ENCODE data around the gene PREPL. TPM values are rescaled to one million over a fixed set of nuclear protein-coding genes. Genes with fewer than 3 reads are reported as not detected.

The PREPL gene
- polyA plus RNA-seq, 1 donor (not counting 4 experiments of a cell fraction or from before 2014, with no cell fraction given), result 36.4 TPM

DNA sequence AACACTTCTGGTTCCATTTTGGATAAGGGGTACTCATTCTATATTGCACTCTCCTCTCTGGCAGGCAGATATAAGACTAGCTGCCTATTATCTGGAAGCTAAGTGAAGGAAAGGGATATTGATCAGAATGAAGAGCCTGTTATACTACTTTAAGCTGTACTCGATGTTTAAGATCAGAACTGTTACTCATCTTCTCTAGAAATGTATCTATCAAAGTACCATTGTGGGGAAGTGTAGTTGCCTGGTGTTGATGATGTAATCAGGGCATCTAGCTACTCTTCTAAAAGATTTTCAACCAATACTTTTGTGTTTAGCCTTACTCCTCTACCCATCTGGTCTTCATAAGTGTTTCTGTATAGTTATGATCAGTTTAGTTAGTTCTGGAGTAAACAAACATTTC is 6.3 kb upstream of the PREPL start:
- H2AFZ ChIP-seq (ENCODE audit: control insufficient read depth, low read length), result no peak overlapping the region
- dilution Hi-C loops (cut with MboI; ENCODE audit: extremely low pct_ligation_motif_present, low sequenced_read_pairs), result no loop called here
- DNase-seq (ENCODE audit: low read depth, low spot score) (no peak), FAIRE-seq (no peak)
- H3K4me1 ChIP-seq (ENCODE audit: control insufficient read depth, extremely low read depth, insufficient read depth, low read length), result peaks cover 8% of the 10 kb centered on the region
- TF ChIP-seq EZH2 (IDR thresholded peaks at IDR 0.05; ENCODE audit: low read length), result no peak
- TF ChIP-seq, protein P1, sequence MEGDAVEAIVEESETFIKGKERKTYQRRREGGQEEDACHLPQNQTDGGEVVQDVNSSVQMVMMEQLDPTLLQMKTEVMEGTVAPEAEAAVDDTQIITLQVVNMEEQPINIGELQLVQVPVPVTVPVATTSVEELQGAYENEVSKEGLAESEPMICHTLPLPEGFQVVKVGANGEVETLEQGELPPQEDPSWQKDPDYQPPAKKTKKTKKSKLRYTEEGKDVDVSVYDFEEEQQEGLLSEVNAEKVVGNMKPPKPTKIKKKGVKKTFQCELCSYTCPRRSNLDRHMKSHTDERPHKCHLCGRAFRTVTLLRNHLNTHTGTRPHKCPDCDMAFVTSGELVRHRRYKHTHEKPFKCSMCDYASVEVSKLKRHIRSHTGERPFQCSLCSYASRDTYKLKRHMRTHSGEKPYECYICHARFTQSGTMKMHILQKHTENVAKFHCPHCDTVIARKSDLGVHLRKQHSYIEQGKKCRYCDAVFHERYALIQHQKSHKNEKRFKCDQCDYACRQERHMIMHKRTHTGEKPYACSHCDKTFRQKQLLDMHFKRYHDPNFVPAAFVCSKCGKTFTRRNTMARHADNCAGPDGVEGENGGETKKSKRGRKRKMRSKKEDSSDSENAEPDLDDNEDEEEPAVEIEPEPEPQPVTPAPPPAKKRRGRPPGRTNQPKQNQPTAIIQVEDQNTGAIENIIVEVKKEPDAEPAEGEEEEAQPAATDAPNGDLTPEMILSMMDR (optimal IDR thresholded peaks at IDR 0.05 in 1 of 3, IDR thresholded peaks at IDR 0.05 in 1 of 3, conservative IDR thresholded peaks at IDR 0.05 in 1 of 3; ENCODE audit: extremely low read depth in 1 of 3, insufficient read depth in 2 of 3, low read length in 3 of 3), result no peak
- H3K9ac ChIP-seq (ENCODE audit: control insufficient read depth, extremely low read depth, insufficient read depth, low read length), result no peak overlapping the region
- no peaks in the 10 kb centered on the region for H3K9me3 ChIP-seq (ENCODE audit: control insufficient read depth, low read depth, low read length)
- no peaks in the 10 kb centered on the region for H3K36me3 ChIP-seq (ENCODE audit: control insufficient read depth in 2 of 2, extremely low read depth in 1 of 2, insufficient read depth in 2 of 2, low read length in 2 of 2)
- no peaks in the 10 kb centered on the region for H3K27me3 ChIP-seq (ENCODE audit: control insufficient read depth, extremely low read depth, insufficient read depth, low read length)
- H3K4me3 ChIP-seq (ENCODE audit: control insufficient read depth in 2 of 3, extremely low read depth in 1 of 3, insufficient read depth in 2 of 3, low read depth in 1 of 3, low read length in 3 of 3), result no peak overlapping the region
- peaks cover 43% of the 10 kb centered on the region for H3K79me2 ChIP-seq (ENCODE audit: control insufficient read depth, insufficient read depth, low read length)
- H4K20me1 ChIP-seq (ENCODE audit: control insufficient read depth, extremely low read depth, insufficient read depth, low read length), result no peaks in the 10 kb centered on the region
- no peaks in the 10 kb centered on the region for H3K9me1 ChIP-seq (ENCODE audit: control insufficient read depth, extremely low read depth, insufficient read depth, low read length)
- no peak overlapping the region for H3K27ac ChIP-seq (ENCODE audit: control insufficient read depth, insufficient read depth, low read length)
- no peak overlapping the region for H3K4me2 ChIP-seq (ENCODE audit: control insufficient read depth, extremely low read depth, insufficient read depth, low read depth, low read length)

DNA sequence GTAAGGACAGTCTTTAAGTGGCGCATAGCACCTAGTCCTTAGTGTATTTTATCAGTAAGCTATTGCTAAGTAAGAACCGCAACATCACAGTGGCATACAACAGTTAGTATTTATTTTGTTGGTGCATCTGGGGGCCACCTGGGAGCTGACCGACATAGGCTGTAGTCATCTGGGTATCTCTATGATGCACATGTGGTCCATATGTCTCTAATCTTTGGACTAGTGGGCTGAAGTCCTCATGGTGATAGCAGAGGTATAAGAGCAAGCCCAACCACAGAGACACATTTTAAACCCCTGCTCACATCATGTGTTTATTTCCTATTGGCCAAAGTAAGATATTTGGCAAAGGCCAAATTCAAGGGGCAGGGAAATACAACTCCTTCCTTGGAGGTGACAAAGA is 3.3 kb upstream of the PREPL start:
- H3K9ac ChIP-seq (ENCODE audit: control insufficient read depth, extremely low read depth, insufficient read depth, low read length), result no peak overlapping the region
- peaks cover 65% of the 10 kb centered on the region for H3K79me2 ChIP-seq (ENCODE audit: control insufficient read depth, insufficient read depth, low read length)
- no peaks in the 10 kb centered on the region for H3K9me3 ChIP-seq (ENCODE audit: control insufficient read depth, low read depth, low read length)
- no peak overlapping the region for H3K27ac ChIP-seq (ENCODE audit: control insufficient read depth, insufficient read depth, low read length)
- no peak overlapping the region for H3K4me2 ChIP-seq (ENCODE audit: control insufficient read depth, extremely low read depth, insufficient read depth, low read depth, low read length)
- H3K36me3 ChIP-seq (ENCODE audit: control insufficient read depth in 2 of 2, extremely low read depth in 1 of 2, insufficient read depth in 2 of 2, low read length in 2 of 2), result no peaks in the 10 kb centered on the region
- no peaks in the 10 kb centered on the region for H4K20me1 ChIP-seq (ENCODE audit: control insufficient read depth, extremely low read depth, insufficient read depth, low read length)
- TF ChIP-seq, protein P1 (optimal IDR thresholded peaks at IDR 0.05 in 1 of 3, IDR thresholded peaks at IDR 0.05 in 1 of 3, conservative IDR thresholded peaks at IDR 0.05 in 1 of 3; ENCODE audit: extremely low read depth in 1 of 3, insufficient read depth in 2 of 3, low read length in 3 of 3), result no peak
- no peak for TF ChIP-seq EZH2 (IDR thresholded peaks at IDR 0.05; ENCODE audit: low read length)
- no peak for DNase-seq (ENCODE audit: low read depth, low spot score)
- H3K4me1 ChIP-seq (ENCODE audit: control insufficient read depth, extremely low read depth, insufficient read depth, low read length), result peaks cover 19% of the 10 kb centered on the region
- no peaks in the 10 kb centered on the region for H3K27me3 ChIP-seq (ENCODE audit: control insufficient read depth, extremely low read depth, insufficient read depth, low read length)
- dilution Hi-C loops (cut with MboI; ENCODE audit: extremely low pct_ligation_motif_present, low sequenced_read_pairs), result no loop called here
- FAIRE-seq, result no peak
- H3K9me1 ChIP-seq (ENCODE audit: control insufficient read depth, extremely low read depth, insufficient read depth, low read length), result no peaks in the 10 kb centered on the region
- H3K4me3 ChIP-seq (ENCODE audit: control insufficient read depth in 2 of 3, extremely low read depth in 1 of 3, insufficient read depth in 2 of 3, low read depth in 1 of 3, low read length in 3 of 3), result no peak overlapping the region
- H2AFZ ChIP-seq (ENCODE audit: control insufficient read depth, low read length), result no peak overlapping the region

All from keratinocyte (primary cell).